Measurements from ENCODE around the gene VAC14.

DNA sequence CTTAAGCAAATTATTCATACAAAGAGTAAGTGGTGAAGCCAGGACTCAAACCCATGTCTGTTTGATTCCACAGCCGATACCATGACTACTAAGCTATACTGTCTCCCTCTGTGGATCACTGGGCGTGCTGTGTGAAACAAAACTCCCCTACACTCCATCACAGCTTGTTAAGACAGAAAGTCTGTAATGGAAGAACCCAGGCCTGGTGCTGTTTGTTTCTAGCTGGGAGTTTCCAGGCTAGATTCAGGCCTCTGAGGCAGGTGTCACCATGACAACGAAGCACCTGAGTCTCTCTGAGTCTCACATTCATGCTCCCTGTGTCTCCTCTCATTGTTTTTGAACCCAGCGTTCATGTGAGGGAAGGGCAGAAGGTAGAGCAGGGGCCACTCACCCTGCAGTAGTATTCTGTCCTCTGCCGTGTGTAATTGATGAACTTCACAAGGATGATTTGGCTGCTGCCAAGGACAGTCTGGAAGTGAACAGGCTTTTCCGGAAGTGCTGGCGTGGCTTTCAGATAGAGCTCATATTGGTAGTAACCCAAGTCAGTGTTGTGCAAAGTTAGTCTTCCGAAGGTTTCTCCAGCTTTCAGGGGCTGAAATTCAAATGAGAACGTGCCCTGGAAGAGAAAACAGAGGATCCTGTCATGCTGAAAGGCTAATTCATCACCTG lies 8.6 kb upstream of the VAC14 start:
- TF ChIP-seq LEF1 (IDR thresholded peaks at IDR 0.05; ENCODE audit: borderline replicate concordance) (no peak), ELF4 (IDR thresholded peaks at IDR 0.05) (no peak), CTBP1 (IDR thresholded peaks at IDR 0.05; ENCODE audit: borderline replicate concordance) (no peak), BHLHE40 (IDR thresholded peaks at IDR 0.05; ENCODE audit: borderline replicate concordance) (no peak), FOXM1 (IDR thresholded peaks at IDR 0.05; ENCODE audit: borderline replicate concordance) (no peak), FOXA1 (IDR thresholded peaks at IDR 0.05) (no peak), SP1 (IDR thresholded peaks at IDR 0.05) (no peak), ZNF384 (IDR thresholded peaks at IDR 0.05) (no peak), SUZ12 (IDR thresholded peaks at IDR 0.05) (no peak)
